ENCODE results near the gene SAP30BP.

DNA sequence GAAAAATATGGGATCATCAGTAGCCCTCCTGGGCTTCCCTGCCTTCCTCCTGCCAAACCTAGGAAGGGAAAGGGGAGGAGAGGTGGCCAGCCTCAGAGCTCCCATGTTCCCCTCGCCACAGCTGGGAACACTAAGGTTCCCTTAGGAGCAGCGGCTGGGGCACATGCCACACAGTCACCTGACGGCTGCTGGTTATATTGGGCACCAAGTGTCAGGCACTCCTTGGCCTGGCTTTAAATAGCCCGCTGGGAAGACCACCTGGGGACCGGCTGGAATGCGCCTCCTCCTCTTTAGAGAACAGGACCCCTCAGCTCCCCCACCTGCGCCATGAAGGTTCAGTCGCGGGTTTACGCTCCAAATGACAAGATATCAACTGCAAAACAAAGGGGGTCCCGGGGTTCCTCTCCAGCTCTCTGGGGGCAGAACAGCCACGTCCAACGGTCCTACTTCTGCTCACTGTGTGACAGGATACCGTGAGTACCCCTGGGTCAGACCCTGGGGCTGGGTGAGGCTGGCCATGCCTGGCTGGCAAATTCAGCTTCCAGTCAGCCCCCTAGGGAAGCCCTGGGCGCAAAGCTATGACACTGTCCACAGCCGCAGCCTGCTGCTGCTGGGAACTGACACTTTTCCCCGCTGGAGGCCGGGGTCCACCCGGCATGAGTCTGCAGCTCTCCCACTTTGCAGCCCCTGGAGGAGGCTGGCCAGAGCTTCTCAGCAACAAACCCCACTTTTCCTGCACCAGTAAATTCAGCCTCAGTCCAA lies 30.6 kb upstream of the SAP30BP start:
- TF ChIP-seq POLR2A (IDR thresholded peaks at IDR 0.05) = no peak
- TF ChIP-seq, protein P1, sequence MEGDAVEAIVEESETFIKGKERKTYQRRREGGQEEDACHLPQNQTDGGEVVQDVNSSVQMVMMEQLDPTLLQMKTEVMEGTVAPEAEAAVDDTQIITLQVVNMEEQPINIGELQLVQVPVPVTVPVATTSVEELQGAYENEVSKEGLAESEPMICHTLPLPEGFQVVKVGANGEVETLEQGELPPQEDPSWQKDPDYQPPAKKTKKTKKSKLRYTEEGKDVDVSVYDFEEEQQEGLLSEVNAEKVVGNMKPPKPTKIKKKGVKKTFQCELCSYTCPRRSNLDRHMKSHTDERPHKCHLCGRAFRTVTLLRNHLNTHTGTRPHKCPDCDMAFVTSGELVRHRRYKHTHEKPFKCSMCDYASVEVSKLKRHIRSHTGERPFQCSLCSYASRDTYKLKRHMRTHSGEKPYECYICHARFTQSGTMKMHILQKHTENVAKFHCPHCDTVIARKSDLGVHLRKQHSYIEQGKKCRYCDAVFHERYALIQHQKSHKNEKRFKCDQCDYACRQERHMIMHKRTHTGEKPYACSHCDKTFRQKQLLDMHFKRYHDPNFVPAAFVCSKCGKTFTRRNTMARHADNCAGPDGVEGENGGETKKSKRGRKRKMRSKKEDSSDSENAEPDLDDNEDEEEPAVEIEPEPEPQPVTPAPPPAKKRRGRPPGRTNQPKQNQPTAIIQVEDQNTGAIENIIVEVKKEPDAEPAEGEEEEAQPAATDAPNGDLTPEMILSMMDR (IDR thresholded peaks at IDR 0.05) = no peak

Measured in lower leg skin (tissue), 3 donors.